ENCODE measurements around the gene GRHL1. TPM values are rescaled to one million over a fixed set of nuclear protein-coding genes. Genes with fewer than 3 reads are reported as not detected.

GRHL1 gene
- total and polyA plus RNA-seq, 9 of the 15 experiments (the other 6 are each of a cell fraction or from before 2014, with no cell fraction given) = 1.7 to 6.1 (median 4.7) TPM

DNA sequence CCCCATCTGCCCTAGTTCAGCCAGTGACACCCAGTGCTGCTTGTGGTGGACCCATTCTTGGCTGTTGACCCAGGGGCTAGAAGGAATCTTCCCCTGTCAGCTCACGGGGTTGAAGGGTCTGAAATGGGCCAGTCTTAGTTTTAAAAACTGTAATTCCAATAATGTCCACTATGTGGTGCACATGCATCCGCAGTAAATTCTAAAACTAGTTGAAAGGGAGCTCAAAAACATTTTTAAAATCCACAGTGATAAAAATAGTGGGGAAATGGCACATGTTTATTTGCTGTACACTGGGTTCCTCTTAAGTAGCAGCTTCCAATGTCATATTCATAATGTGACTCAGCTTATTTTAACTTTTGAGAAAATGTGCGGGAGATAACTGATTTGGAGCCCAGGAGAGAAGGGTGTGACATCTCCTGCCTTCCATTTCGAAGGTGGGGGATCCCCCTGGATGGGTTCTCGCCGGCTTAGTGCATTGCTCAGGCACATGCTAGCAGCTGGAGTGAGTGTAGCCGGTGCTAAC lies 32.8 kb downstream of the GRHL1 start (continued):
- TF ChIP-seq, protein P1, sequence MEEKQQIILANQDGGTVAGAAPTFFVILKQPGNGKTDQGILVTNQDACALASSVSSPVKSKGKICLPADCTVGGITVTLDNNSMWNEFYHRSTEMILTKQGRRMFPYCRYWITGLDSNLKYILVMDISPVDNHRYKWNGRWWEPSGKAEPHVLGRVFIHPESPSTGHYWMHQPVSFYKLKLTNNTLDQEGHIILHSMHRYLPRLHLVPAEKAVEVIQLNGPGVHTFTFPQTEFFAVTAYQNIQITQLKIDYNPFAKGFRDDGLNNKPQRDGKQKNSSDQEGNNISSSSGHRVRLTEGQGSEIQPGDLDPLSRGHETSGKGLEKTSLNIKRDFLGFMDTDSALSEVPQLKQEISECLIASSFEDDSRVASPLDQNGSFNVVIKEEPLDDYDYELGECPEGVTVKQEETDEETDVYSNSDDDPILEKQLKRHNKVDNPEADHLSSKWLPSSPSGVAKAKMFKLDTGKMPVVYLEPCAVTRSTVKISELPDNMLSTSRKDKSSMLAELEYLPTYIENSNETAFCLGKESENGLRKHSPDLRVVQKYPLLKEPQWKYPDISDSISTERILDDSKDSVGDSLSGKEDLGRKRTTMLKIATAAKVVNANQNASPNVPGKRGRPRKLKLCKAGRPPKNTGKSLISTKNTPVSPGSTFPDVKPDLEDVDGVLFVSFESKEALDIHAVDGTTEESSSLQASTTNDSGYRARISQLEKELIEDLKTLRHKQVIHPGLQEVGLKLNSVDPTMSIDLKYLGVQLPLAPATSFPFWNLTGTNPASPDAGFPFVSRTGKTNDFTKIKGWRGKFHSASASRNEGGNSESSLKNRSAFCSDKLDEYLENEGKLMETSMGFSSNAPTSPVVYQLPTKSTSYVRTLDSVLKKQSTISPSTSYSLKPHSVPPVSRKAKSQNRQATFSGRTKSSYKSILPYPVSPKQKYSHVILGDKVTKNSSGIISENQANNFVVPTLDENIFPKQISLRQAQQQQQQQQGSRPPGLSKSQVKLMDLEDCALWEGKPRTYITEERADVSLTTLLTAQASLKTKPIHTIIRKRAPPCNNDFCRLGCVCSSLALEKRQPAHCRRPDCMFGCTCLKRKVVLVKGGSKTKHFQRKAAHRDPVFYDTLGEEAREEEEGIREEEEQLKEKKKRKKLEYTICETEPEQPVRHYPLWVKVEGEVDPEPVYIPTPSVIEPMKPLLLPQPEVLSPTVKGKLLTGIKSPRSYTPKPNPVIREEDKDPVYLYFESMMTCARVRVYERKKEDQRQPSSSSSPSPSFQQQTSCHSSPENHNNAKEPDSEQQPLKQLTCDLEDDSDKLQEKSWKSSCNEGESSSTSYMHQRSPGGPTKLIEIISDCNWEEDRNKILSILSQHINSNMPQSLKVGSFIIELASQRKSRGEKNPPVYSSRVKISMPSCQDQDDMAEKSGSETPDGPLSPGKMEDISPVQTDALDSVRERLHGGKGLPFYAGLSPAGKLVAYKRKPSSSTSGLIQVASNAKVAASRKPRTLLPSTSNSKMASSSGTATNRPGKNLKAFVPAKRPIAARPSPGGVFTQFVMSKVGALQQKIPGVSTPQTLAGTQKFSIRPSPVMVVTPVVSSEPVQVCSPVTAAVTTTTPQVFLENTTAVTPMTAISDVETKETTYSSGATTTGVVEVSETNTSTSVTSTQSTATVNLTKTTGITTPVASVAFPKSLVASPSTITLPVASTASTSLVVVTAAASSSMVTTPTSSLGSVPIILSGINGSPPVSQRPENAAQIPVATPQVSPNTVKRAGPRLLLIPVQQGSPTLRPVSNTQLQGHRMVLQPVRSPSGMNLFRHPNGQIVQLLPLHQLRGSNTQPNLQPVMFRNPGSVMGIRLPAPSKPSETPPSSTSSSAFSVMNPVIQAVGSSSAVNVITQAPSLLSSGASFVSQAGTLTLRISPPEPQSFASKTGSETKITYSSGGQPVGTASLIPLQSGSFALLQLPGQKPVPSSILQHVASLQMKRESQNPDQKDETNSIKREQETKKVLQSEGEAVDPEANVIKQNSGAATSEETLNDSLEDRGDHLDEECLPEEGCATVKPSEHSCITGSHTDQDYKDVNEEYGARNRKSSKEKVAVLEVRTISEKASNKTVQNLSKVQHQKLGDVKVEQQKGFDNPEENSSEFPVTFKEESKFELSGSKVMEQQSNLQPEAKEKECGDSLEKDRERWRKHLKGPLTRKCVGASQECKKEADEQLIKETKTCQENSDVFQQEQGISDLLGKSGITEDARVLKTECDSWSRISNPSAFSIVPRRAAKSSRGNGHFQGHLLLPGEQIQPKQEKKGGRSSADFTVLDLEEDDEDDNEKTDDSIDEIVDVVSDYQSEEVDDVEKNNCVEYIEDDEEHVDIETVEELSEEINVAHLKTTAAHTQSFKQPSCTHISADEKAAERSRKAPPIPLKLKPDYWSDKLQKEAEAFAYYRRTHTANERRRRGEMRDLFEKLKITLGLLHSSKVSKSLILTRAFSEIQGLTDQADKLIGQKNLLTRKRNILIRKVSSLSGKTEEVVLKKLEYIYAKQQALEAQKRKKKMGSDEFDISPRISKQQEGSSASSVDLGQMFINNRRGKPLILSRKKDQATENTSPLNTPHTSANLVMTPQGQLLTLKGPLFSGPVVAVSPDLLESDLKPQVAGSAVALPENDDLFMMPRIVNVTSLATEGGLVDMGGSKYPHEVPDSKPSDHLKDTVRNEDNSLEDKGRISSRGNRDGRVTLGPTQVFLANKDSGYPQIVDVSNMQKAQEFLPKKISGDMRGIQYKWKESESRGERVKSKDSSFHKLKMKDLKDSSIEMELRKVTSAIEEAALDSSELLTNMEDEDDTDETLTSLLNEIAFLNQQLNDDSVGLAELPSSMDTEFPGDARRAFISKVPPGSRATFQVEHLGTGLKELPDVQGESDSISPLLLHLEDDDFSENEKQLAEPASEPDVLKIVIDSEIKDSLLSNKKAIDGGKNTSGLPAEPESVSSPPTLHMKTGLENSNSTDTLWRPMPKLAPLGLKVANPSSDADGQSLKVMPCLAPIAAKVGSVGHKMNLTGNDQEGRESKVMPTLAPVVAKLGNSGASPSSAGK (IDR thresholded peaks at IDR 0.05) = peak; percentile 40; the same call in 1 of the 2 replicates
- TF ChIP-seq ADNP (tag; IDR thresholded peaks at IDR 0.05) = peak; percentile 53; the same call in 1 of the 2 replicates
- TF ChIP-seq MAFF (IDR thresholded peaks at IDR 0.05; ENCODE audit: low read length) = peak; percentile 66; the same call in 1 of the 2 replicates
- no peak for TF ChIP-seq CEBPG (CRISPR knock-in tag; IDR thresholded peaks at IDR 0.05)
- TF ChIP-seq CEBPG (tag; conservative IDR thresholded peaks at IDR 0.05 in 1 of 2, IDR thresholded peaks at IDR 0.05 in 1 of 2) = peak in 1 of 2 experiments; percentile 19; a peak in 1 of 4 replicates

Data from K562 (cell line).